ENCODE results near the gene CPED1.
A peak's percentile ranks its signal among the peaks of the same experiment; 100 is the strongest.

CPED1 gene

GRCh38 chr7:121323515-121324302, 335.2 kb downstream of the CPED1 start:
- no peak for DNase-seq (ENCODE audit: low read depth in 3 of 3)

- DNase-seq (ENCODE audit: low read depth in 3 of 3): no peak
Measured at GRCh38 chr7:121327671-121328070, 339.2 kb downstream of the CPED1 start.

- DNase-seq (ENCODE audit: low read depth in 3 of 3): no peak
Measured at GRCh38 chr7:121328508-121329190, 340.1 kb downstream of the CPED1 start, which contains the start of gene WNT16. Gene WNT16, plus strand, starts transcription at chr7:121329000. Its CDS starts 293 bp downstream, at chr7:121329293.

- DNase-seq (ENCODE audit: low read depth in 3 of 3): peak in 1 of 3 donors; percentile 13
Measured at GRCh38 chr7:121329191-121330052, 340.9 kb downstream of the CPED1 start.

GRCh38 chr7:121330053-121330833, 341.7 kb downstream of the CPED1 start:
- no peak for DNase-seq (ENCODE audit: low read depth in 3 of 3)

- DNase-seq (ENCODE audit: low read depth in 3 of 3): no peak
Measured at GRCh38 chr7:121331048-121331447, 342.5 kb downstream of the CPED1 start.

- DNase-seq (ENCODE audit: low read depth in 3 of 3): no peak
Measured at GRCh38 chr7:121331574-121331973, 343.1 kb downstream of the CPED1 start.

GRCh38 chr7:121334376-121334775, 345.9 kb downstream of the CPED1 start:
- DNase-seq (ENCODE audit: low read depth in 3 of 3): no peak

GRCh38 chr7:121334875-121335648, 346.6 kb downstream of the CPED1 start:
- DNase-seq (ENCODE audit: low read depth in 3 of 3): no peak

- no peak for DNase-seq (ENCODE audit: low read depth in 3 of 3)
Measured at GRCh38 chr7:121336579-121336978, 348.1 kb downstream of the CPED1 start.

- DNase-seq (ENCODE audit: low read depth in 3 of 3): no peak
Measured at GRCh38 chr7:121337398-121337797, 348.9 kb downstream of the CPED1 start.

- no peak for DNase-seq (ENCODE audit: low read depth in 3 of 3)
Measured at GRCh38 chr7:121339082-121339481, 350.6 kb downstream of the CPED1 start.

- DNase-seq (ENCODE audit: low read depth in 3 of 3): no peak
Measured at GRCh38 chr7:121341933-121342332, 353.4 kb downstream of the CPED1 start.

GRCh38 chr7:121342631-121343030, 354.1 kb downstream of the CPED1 start:
- no peak for DNase-seq (ENCODE audit: low read depth in 3 of 3)

- no peak for DNase-seq (ENCODE audit: low read depth in 3 of 3)
Measured at GRCh38 chr7:121343302-121343701, 354.8 kb downstream of the CPED1 start.

- no peak for DNase-seq (ENCODE audit: low read depth in 3 of 3)
Measured at GRCh38 chr7:121344093-121344492, 355.6 kb downstream of the CPED1 start.

GRCh38 chr7:121344497-121344896, 356.0 kb downstream of the CPED1 start:
- DNase-seq (ENCODE audit: low read depth in 3 of 3): no peak
